Peyer's patch (tissue), 4 donors: ENCODE measurements around the gene CDHR2. TPM values are rescaled to one million over a fixed set of nuclear protein-coding genes. Genes with fewer than 3 reads are reported as not detected.

Source experiments
- DNase-seq, 3 donors: peaks; one replicate each; pipeline ENCODE4 v3.0.0-alpha.2; 2017 to 2019
- H3K27ac ChIP-seq, 4 donors: fragments of 200-600 bp; sonication (generic); one replicate each; pipeline ENCODE4 v1.5.1; 2016 to 2019
- H3K27me3 ChIP-seq, 2 donors: fragments of 200-600 bp; sonication (generic); one replicate each; pipeline ENCODE4 v1.5.1; 2019
- H3K36me3 ChIP-seq, 3 donors: fragments of 200-600 bp; sonication (generic); one replicate each; pipeline ENCODE4 v1.5.1; 2016 to 2019
- H3K4me1 ChIP-seq, 4 donors: fragments of 200-600 bp; sonication (generic); one replicate each; pipeline ENCODE4 v1.5.1; 2016 to 2019
- H3K4me3 ChIP-seq, 4 donors: fragments of 200-600 bp; sonication (generic); 1 replicate in 3 of 4; 2 replicates in 1 of 4; pipeline ENCODE4 v1.5.1; 2016 to 2019; ENCODE audit warnings: mild to moderate bottlenecking in 1 of 4
- H3K9me3 ChIP-seq, 4 donors: fragments of 200-600 bp; sonication (generic); one replicate each; pipeline ENCODE4 v1.5.1; 2016 to 2019; ENCODE audit warnings: mild to moderate bottlenecking in 1 of 4
- CTCF ChIP-seq, 6 experiments: fragments of 450-650 bp in 4 of 6; fragments of 200-600 bp in 2 of 6; sonication (generic) in 1 of 6; IDR thresholded peaks; one replicate each; pipeline ENCODE4 v1.5.1; 2017 to 2019; ENCODE audit warnings: antibody characterized with exemption in 6 of 6, mild to moderate bottlenecking in 3 of 6, moderate library complexity in 1 of 6
- POLR2A ChIP-seq, 2 donors: fragments of 450-650 bp; IDR thresholded peaks; one replicate each; pipeline ENCODE4 v1.5.1; 2017; ENCODE audit warnings: antibody characterized with exemption in 2 of 2, mild to moderate bottlenecking in 2 of 2, moderate library complexity in 2 of 2
- total RNA-seq, 4 donors: library from RNA; depleted of rRNA; stranded (reverse); fragments of >200 nt; gene quantifications; one replicate each; pipeline ENCODE4 v1.1.0, GENCODE V29; 2016

CDHR2 gene
- total RNA-seq, 4 donors from 2014 or later = 39.6 to 823 (median 613) TPM

GRCh38 chr5:176621661-176622079 lies 72.5 kb downstream of the CDHR2 start:
- no peak overlapping the region for H3K4me3 ChIP-seq
- peaks cover 0 to 33% of the 10 kb centered on the region in 2 donors for H3K27me3 ChIP-seq
- DNase-seq = no peak

GRCh38 chr5:176624142-176624541 lies 75.0 kb downstream of the CDHR2 start:
- H3K27me3 ChIP-seq = peaks cover 0 to 44% of the 10 kb centered on the region in 2 donors
- H3K4me1 ChIP-seq = peaks cover 0 to 17% (median 7%) of the 10 kb centered on the region in 4 donors
- no peaks in the 10 kb centered on the region for H3K9me3 ChIP-seq
- no peak overlapping the region for H3K27ac ChIP-seq
- no peaks in the 10 kb centered on the region for H3K36me3 ChIP-seq
- no peak for TF ChIP-seq CTCF (IDR thresholded peaks at IDR 0.05)
- TF ChIP-seq POLR2A (IDR thresholded peaks at IDR 0.05) = no peak
- no peak overlapping the region for H3K4me3 ChIP-seq
- no peak for DNase-seq

More at GRCh38 chr5:176621661-176622079, 72.5 kb downstream of the CDHR2 start:
- H3K36me3 ChIP-seq = no peaks in the 10 kb centered on the region
- H3K4me1 ChIP-seq = peaks cover 0 to 22% (median 8%) of the 10 kb centered on the region in 4 donors
- H3K9me3 ChIP-seq = no peaks in the 10 kb centered on the region
- TF ChIP-seq POLR2A (IDR thresholded peaks at IDR 0.05) (no peak), CTCF (IDR thresholded peaks at IDR 0.05) (no peak)
- no peak overlapping the region for H3K27ac ChIP-seq

GRCh38 chr5:176624938-176625337 lies 75.8 kb downstream of the CDHR2 start:
- Histone ChIP-seq H3K4me1 (peaks cover 0 to 17% (median 9%) of the 10 kb centered on the region in 4 donors), H3K4me3 (no peak overlapping the region), H3K27ac (no peak overlapping the region), H3K9me3 (no peaks in the 10 kb centered on the region), H3K27me3 (peaks cover 0 to 44% of the 10 kb centered on the region in 2 donors), H3K36me3 (no peaks in the 10 kb centered on the region)
- TF ChIP-seq CTCF (IDR thresholded peaks at IDR 0.05) = no peak
- TF ChIP-seq POLR2A (IDR thresholded peaks at IDR 0.05) = no peak
- no peak for DNase-seq

- DNase-seq = no peak
- Histone ChIP-seq H3K27me3 (peaks cover 0 to 44% of the 10 kb centered on the region in 2 donors), H3K4me1 (peaks cover 0 to 17% (median 9%) of the 10 kb centered on the region in 4 donors), H3K27ac (no peak overlapping the region), H3K36me3 (no peaks in the 10 kb centered on the region), H3K9me3 (no peaks in the 10 kb centered on the region), H3K4me3 (no peak overlapping the region)
- TF ChIP-seq POLR2A (IDR thresholded peaks at IDR 0.05) (no peak), CTCF (IDR thresholded peaks at IDR 0.05) (no peak)
Measured at GRCh38 chr5:176625512-176625911, 76.4 kb downstream of the CDHR2 start.

- Histone ChIP-seq H3K4me1 (peaks cover 0 to 17% (median 9%) of the 10 kb centered on the region in 4 donors), H3K27ac (no peak overlapping the region), H3K27me3 (peaks cover 0 to 45% of the 10 kb centered on the region in 2 donors), H3K4me3 (no peak overlapping the region), H3K36me3 (no peaks in the 10 kb centered on the region), H3K9me3 (no peaks in the 10 kb centered on the region)
- peak in 1 of 3 donors; percentile 62 for DNase-seq
- TF ChIP-seq POLR2A (IDR thresholded peaks at IDR 0.05) (no peak), CTCF (IDR thresholded peaks at IDR 0.05) (no peak)
Measured at GRCh38 chr5:176625966-176626875, 77.1 kb downstream of the CDHR2 start.
